RPMI7951 (cell line): ENCODE results near the gene R3HDM2. TPM values are rescaled to one million over a fixed set of nuclear protein-coding genes. Genes with fewer than 3 reads are reported as not detected.

Experiments
- DNase-seq: peaks from one replicate; pipeline ENCODE4 v3.0.0-alpha.2; 2012; ENCODE audit warnings: low read depth
- total RNA-seq: library from RNA; depleted of rRNA; stranded (reverse); fragments of >200 nt; shearing (Covaris generic); gene quantifications from 2 replicates; pipeline ENCODE4 v1.2.3, GENCODE V29; 2014

R3HDM2 gene
- total RNA-seq, 1 experiment from 2014 or later, result 10.8 TPM

DNA sequence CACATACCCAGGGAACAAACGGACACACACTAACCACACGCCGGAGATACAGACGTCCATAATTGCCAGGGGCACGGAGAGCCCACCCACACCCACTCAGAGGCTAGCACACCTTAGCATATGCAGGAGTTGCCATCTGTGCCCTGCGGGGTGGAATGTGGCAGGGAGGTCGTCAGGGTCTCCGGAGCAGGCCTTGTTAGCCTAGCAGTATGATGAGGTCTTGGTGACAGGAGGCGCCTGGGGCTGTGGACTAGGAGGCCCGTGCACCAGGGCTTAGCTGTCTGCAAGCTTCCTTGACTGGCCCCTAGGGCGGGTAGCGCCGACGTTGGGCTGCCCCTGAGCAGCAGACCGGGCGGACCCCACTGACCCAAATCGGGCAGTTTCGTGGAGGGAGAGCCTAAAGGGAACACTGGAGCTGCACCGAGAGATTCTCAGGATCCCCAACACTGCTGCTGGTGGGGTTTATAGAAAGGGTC is 189.9 kb downstream of the R3HDM2 start:
- no peak for DNase-seq

DNA sequence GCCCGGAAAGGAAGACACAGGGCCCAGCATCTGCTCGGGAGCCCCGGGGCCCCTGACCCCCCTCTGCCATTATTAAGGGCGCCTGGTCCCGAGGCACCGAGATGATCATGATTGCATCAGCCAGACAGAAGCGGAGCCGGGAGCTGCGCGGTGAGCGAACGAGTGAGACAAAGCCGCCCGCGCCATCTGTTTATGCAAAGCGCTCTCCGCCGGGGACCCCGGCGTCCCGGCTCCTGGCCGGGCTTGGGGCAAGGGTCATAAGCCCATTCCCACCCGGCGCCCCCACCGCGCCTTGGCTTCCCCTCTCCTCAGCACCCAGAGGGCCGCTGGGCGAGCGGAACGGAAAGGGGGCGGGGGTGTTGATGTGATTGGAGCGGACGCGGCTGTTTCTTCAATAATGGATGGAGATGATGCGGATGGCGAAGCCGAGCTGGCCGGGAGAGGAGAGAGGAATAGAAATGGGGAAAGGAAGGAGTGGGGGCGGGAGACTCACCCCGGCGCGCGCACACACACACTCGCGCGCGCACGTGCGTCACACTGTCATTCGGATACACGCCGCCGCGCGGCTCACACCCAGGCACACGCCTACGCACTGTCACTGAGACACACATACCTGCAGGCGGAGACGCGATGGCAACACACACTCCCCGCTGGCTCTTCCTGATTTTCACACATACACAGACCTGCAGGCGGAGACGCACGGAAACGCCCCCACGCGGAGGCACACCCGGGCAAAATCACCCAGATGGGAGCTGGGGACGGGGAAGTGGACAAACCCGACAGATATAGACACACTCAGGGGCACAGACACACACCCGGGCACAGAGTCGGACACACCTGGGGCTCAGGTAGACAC is 190.5 kb downstream of the R3HDM2 start:
- DNase-seq, result peak; percentile 39

DNA sequence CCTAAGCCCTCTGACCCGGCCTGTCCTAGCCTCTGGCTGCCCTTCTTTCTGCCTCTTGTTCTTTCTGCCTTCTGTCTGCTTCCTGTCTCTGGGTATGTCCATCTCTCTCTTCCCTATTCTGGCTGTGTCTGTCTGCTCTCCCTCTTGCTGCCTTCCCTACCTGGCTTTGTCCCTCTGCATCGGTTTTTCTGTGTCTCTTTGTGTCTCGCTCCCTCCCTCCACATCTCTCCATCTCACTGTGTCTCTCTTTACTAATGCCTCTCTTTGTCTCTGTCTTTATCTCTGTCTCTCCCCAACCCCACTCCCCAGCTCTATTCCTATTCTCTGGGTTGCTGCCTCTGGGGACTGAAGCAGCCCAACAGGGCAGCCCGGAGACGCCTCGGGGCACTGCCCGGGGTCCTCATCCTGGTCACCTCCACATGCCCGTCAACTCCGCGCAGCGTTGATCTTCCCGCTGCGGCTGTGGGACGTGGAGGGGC is 191.2 kb downstream of the R3HDM2 start:
- DNase-seq, result no peak

DNA sequence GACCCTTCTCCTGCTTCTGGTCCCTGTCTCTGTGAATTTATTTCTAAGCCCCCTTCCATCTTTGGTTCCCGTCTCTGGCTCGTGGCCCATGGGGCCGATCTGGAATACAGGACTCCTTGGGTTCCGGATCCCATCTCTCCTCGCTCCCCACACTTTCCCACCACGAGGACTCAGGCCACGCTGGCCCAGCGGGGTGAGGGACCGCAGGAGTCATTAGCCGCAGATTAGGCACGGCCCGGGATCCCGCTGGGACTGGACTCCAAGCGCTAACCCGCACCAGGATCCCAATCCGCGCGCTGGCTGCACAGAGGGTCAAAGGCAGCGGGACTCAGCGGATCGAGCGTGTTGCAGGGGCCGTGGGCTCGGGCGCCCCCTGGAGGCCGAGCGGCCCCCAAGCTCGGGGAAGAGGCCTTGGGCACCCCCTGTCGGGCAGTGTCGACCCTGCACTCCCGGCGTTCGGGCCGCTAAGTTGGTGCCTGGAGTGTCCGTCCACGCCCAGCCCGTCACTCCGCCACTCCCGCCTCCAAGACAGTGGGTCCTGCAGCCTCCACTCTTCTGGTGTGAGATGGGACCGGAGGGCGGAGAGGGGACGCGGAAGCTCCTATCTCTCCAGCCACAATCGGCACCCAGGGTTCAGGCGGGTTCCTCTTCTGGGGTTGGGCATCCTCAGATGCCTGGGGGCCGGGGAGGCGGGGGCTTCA is 191.8 kb downstream of the R3HDM2 start:
- peak; percentile 77 for DNase-seq

DNA sequence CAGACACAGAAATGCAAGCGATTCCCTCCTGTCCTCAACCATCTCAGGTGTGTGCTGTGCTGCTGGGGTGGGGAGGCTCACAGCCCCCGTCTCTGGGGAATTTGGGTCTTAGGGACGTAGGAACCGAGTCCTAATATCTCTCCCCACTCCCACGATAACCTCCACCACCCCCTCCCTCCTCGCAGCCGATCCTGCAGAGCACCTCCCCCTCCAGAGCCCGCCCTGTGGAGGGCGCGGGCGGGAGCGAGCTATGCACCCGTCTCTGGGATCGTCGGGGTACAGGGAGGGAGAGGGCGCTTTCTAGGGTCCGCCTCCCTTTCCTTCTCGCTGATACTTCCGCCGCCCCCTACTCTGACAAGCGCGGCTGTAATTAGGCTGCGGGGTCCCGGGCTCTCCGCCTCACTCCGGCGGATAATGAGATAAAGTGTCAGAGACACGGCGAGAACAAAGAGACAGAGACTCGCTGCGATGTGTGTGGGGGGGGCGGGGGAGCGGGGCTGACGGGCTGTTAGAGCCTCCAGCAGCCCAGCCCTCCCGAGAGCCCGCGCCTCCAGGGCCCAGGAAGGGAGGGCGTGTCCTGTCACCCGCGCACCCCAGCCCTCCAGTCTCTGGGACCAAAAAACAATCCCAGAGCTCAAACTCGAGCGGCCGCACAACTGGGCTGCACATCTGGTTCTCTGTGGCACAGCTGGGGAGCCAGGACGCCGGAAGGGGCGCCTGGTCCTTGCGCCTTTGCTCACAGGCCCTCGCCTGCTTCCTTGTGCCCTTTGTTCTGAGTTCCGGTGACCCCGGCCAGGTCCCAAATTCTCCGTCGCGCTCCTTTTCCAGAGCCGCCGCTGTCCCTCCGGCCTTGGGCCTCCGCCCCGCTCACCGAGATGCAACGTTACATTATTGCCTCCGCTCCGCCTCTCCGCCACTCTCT is 192.7 kb downstream of the R3HDM2 start:
- DNase-seq, result peak; percentile 32

DNA sequence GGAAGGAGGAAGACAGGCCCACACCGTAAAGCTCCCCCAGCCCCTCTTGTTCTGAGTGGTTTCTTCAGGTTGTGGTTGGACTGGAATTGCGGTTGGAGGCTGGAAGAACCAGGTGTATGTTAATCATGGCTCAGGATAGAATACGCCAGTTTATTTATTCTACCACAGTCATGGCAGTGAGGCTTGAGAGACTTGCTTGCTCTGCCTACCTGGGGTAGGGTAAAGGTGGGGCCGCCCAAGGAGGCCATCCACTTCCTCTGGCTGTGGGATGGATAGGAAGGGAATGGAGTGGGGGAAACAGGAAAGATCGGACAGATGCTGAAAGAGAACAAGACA is 193.3 kb downstream of the R3HDM2 start:
- no peak for DNase-seq

DNA sequence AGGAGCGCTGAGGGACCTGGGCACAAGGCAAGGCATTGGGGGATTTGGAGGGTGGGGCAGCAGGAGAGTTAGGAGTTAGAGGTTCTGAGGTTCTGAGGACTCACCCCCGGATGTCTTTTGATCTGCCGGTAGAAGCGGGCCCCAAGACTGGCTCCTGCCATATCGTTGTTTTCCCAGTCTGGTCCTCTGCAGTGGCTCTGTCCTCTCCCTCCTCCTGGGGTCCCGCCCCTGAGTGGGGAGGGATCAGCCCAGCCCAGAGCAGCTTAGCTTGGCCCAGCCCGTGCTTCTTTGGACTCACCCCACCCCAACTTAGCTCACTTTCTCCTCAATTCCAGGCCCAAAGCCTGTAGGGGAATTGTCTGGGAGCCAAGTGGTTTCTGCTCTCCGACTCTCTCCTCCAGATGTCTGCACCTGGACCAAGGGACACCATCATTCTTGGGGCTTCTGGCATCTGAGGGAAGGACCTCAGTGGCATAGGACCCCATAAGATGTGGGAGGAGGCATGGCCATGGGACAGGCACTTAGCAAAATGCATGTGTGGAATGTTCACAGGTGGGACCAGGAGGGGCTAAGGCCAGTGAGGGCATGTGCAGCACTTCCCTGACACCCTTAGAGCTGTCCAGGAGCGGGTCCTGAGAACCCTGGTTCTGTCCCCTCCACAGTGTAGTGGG is 193.8 kb downstream of the R3HDM2 start:
- DNase-seq, result peak; percentile 48

DNA sequence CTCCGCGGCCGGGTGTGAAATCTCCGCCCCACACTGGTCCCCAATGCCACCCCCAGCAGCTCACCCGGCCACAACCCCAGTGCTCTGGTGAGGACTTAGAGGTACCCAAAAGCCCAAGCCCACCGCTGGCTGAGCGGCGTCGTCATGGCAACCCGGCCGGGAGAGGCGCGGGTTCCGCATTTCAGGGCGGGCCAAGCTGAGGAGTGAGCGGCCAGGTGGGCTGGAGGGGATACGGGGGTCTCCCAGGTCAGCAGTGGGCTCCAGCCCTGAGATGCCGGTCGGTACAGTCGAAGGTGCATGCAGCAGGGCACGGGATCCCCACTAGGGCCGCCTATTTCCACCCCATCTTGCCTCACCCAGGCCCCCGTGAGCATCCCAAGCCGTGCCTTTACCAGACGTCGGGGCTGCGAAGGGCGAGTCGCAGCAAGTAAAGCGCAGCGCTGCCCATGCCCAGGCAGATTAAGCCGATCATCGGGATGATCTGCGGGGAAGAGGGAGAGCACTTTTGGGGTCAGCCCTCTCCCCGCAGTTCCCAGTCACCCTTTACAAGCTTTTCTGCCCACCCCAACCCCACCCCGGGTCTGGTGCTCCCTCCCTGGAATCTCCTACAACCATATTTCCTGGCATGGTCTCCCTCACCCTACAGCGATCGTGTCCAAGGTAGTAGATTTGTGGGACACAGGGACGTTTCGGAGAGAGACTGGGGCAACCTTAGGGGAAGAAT is 194.5 kb downstream of the R3HDM2 start:
- DNase-seq, result no peak

DNA sequence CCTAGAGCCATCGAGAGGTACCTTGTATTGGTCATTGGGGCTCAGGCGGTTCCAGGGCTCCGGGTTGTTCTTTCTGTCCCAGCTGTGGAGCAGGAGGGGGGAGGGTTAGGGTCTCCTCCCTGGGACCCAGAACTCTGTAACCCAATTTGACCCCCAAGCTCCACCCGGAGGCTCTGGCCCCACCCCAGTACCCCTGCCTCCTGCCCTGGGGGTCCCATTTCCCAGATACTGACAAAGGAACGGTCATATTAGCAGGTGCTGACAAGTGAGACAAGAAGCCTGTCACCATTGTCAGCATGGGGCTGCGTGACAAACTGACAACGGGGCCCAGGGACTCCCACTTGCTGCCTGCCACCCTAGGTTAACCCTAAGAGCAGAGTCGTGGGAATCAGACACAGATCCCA is 195.1 kb downstream of the R3HDM2 start:
- no peak for DNase-seq

DNA sequence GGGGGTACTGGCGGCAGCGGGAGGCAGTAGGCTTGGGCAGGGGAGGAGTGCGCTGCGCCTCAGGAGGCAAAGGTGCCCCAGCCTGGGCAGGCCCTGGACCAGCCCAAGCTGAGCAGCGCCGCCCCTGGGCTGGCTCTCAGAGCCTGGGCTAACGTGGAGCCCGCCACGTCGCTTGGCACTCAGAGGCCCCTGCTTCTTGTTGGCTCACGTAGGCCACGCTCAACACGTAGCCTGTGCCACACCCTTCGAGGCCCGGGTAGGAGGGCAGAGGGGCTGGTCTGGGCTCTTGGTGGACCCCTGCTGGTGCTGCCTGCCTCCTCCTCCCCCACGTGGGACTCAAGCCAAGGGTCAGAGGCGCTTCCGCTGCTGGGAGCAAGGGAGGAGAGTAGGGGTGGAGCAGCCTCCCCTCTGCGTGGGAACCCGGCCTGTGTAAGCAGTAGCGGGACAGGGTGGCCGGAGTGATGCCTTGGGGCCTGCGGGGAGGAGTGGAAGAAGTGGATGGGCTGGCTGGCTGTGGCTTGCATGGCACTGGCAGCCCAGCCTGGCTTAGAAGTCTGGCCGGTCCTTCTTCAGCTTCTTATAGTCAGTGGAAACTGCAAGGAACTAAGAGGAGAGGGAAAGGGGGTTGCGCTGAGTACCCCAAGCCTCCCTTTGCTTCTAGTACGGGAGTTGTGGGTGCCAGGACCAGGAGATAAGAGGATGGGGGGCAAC is 195.7 kb downstream of the R3HDM2 start:
- DNase-seq, result no peak

DNA sequence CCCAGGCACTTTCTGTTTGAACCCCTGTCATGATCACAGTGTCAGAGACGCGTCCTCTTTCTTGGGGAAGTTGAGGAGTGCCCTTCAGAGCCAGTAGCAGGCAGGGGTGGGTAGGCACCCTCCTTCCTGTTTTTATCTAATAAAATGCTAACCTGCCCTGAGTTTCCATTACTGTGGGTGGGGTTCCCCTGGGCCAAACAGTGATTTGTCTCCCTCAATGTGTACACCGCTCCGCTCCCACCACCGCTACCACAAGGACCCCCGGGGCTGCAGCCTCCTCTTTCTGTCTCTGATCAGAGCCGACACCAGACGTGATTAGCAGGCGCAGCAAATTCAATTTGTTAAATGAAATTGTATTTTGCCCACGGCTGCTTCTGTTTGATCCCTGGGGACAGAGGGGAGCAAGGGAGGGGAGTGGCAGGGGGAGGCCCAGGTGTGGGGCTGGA is 196.2 kb downstream of the R3HDM2 start:
- DNase-seq, result no peak

DNA sequence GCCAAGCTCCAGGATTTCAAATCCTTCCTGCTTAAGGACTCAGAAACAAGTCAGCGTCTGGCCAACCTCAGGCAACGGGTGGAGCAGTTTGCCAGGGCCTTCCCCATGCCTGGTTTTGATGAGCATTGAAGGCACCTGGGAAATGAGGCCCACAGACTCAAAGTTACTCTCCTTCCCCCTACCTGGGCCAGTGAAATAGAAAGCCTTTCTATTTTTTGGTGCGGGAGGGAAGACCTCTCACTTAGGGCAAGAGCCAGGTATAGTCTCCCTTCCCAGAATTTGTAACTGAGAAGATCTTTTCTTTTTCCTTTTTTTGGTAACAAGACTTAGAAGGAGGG is 196.6 kb downstream of the R3HDM2 start:
- no peak for DNase-seq

DNA sequence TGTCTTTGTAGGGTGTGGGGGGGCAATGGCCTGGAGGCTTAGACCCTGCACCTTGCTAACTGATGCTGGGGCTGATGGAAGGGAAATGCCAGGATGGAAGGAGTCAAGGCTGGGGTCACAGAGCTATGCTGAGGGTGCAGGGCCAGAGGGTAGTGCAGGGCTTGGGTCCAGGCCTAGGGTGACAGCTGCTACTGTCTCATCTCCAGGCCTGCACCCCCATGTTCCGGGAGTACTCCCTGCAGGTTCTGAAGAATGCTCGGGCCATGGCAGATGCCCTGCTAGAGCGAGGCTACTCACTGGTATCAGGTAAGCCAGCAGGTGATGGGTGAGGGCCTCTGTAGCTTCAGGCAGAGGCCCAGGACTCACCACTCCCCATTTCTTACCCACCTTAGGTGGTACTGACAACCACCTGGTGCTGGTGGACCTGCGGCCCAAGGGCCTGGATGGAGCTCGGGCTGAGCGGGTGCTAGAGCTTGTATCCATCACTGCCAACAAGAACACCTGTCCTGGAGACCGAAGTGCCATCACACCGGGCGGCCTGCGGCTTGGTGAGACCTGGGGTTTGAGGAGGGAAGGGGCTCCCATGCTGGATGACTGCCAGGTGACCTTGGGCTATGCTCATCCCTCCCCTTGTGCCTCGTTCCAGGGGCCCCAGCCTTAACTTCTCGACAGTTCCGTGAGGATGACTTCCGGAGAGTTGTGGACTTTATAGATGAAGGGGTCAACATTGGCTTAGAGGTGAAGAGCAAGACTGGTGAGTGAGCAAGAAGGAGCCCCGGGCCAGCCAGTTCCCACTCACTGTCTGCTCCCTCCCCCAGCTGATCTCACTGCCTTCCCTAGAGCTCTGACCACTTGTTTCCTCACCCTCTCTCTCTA is 197.2 kb downstream of the R3HDM2 start:
- no peak for DNase-seq

DNA sequence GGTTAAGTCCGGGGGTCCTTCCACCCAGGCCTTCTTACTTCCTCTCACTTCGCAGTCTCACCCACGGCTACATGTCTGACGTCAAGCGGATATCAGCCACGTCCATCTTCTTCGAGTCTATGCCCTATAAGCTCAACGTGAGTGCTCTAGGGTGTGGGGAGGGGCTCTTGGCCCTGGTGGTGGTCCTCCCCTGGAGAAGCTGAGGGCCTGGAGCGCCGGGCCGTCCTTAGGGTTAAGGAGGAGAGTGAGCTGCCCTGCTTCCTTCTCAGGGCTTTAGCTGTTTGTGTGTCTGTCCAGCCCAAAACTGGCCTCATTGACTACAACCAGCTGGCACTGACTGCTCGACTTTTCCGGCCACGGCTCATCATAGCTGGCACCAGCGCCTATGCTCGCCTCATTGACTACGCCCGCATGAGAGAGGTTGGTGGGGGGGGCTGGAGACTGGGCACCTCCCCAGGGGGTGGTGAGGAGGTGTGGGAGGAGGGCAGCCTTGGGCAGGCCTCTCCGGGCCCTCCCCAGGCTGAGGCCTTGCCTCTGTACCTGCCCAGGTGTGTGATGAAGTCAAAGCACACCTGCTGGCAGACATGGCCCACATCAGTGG is 198.6 kb downstream of the R3HDM2 start:
- no peak for DNase-seq

DNA sequence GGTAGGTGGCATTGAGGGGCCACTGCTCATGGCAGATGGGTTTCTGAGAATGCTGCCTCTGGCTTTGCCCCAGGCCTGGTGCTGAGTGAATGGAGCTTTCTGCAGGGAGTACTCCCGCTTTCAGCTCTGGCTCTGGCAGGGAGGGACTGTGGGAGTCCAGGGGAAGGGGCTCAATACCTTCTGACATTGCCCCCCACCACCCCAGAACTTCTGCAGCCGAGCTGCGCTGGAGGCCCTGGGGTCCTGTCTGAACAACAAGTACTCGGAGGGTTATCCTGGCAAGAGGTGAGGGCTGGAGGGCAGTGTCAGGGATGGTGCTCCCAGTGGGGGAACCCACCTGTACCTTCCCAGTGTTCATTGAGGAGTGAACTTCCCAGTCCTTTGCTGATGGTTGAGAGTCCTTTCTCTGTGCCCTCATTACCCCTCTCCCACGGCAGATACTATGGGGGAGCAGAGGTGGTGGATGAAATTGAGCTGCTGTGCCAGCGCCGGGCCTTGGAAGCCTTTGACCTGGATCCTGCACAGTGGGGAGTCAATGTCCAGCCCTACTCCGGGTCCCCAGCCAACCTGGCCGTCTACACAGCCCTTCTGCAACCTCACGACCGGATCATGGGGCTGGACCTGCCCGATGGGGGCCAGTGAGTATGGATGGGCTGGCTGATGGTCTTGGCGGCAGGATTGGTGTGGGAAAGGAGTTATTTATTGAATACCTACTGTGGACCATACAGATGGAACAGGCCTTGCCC is 199.4 kb downstream of the R3HDM2 start:
- no peak for DNase-seq

DNA sequence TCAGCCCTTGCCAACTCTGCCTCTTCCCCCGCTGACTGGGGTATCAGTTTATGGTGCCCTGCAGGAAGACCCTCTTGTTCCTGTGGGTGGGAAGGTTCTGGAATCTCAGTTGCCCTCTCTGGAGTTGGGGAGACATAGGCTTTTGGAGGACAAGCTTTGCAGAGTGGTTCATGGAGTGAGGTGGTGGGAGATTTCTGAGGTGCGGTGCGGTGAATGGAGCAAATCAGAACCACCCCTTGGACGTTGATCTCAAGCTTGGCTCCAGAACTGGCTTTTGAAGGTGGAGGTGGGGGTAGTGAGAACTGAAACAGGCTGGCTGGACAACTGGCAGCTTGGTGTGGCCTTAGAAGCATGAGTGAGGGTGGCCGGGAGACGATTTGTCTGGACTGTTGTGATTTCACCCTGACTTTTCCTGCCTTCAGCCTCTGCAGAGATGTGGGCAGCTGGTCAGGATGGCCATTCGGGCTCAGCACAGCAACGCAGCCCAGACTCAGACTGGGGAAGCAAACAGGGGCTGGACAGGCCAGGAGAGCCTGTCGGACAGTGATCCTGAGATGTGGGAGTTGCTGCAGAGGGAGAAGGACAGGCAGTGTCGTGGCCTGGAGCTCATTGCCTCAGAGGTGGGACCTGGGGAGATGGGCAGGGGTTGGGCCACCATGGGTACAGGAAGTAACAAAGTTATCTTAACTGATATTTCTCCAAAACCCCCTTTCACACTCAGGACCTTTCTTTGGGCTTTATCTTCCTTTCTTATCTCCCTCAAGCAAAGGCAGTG is 200.3 kb downstream of the R3HDM2 start:
- no peak for DNase-seq
